ENCODE data around the gene IGFBP6. TPM values are rescaled to one million over a fixed set of nuclear protein-coding genes. Genes with fewer than 3 reads are reported as not detected.
"Not testable (repeated sequence)": the region's sequence is repeated elsewhere in the genome, so short reads cannot be mapped to it uniquely, and the experiment has no call there.

Gene IGFBP6
- total RNA-seq, 3 donors from 2014 or later (not counting 1 experiment from before 2014, with no cell fraction given): 0.61 TPM; not detected in 2

GRCh38 chr12:53107122-53107521 lies 9.7 kb downstream of the IGFBP6 start:
- no peaks in the 10 kb centered on the region for H3K36me3 Mint-ChIP-seq
- no peak for ATAC-seq
- Histone ChIP-seq H3K27ac (ENCODE audit: low read length) (no peak overlapping the region), H3K9me3 (ENCODE audit: control insufficient read depth, insufficient read depth, low read length) (no peaks in the 10 kb centered on the region), H3K4me3 (ENCODE audit: low read length) (no peak overlapping the region), H3K4me1 (ENCODE audit: control insufficient read depth, insufficient read depth, low read length) (peaks cover 23% of the 10 kb centered on the region), H3K36me3 (ENCODE audit: control insufficient read depth, insufficient read depth, low read length) (no peaks in the 10 kb centered on the region), H3K27me3 (ENCODE audit: control insufficient read depth, insufficient read depth, low read length) (no peaks in the 10 kb centered on the region)
- H3K4me3 Mint-ChIP-seq: no peak overlapping the region
- no peak for DNase-seq
- H3K9me3 Mint-ChIP-seq: no peaks in the 10 kb centered on the region
- H3K4me1 Mint-ChIP-seq: peaks cover 11 to 14% of the 10 kb centered on the region in 2 donors
- peaks cover 0 to 7% of the 10 kb centered on the region in 2 donors for H3K27me3 Mint-ChIP-seq (ENCODE audit: low read depth in 2 of 2)
- no peak overlapping the region for H3K27ac Mint-ChIP-seq
- WGBS (ENCODE audit: insufficient coverage): 92% methylated on average over 7 of the region's 7 CpGs
- intact Hi-C loops (cut with micrococcal nuclease): no loop called here
- TF ChIP-seq CTCF (IDR thresholded peaks at IDR 0.05): no peak

- intact Hi-C loops (cut with micrococcal nuclease); H3K27me3 ChIP-seq (ENCODE audit: control insufficient read depth, insufficient read depth, low read length); ATAC-seq; H3K4me3 Mint-ChIP-seq; H3K9me3 ChIP-seq (ENCODE audit: control insufficient read depth, insufficient read depth, low read length); H3K27ac ChIP-seq (ENCODE audit: low read length); H3K4me1 Mint-ChIP-seq; DNase-seq; H3K36me3 Mint-ChIP-seq; H3K27me3 Mint-ChIP-seq (ENCODE audit: low read depth in 2 of 2); H3K4me3 ChIP-seq (ENCODE audit: low read length); H3K9me3 Mint-ChIP-seq; H3K27ac Mint-ChIP-seq; H3K4me1 ChIP-seq (ENCODE audit: control insufficient read depth, insufficient read depth, low read length); H3K36me3 ChIP-seq (ENCODE audit: control insufficient read depth, insufficient read depth, low read length): not testable (repeated sequence)
- 79% methylated on average over 7 of the region's 7 CpGs for WGBS (ENCODE audit: insufficient coverage)
Observed at GRCh38 chr12:53112431-53112830, 15.0 kb downstream of the IGFBP6 start.

DNA sequence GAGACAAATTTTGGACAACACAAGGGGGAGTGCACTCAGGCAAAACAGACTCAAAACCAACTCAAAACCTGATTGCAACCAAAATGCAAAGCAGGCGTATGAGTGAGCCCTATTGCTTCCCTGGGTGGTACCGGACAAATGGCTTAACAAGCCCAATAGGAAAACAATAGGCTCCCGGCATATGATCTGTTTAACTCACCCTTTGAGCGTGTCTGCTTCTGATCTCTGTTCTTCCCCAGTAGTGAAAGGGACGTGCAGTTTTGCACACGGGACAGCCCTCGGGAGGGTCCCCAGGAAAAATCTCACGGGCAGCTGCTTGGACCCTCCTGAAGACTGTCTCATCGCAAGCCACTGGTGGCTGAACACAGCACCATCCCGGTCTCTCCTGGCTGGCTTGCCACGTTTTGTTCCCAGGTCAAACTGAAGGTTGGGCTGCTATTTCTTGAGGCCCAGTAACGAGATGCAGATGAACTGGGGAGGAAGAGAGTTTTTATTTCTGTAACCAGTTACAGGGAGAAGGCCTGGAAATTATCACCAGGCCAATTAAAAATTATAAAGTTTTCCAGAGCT lies 15.8 kb downstream of the IGFBP6 start:
- Mint-ChIP-seq H3K27me3 (ENCODE audit: low read depth in 2 of 2) (peaks cover 0 to 7% of the 10 kb centered on the region in 2 donors), H3K4me1 (no peaks in the 10 kb centered on the region), H3K9me3 (no peaks in the 10 kb centered on the region), H3K27ac (no peak overlapping the region), H3K36me3 (no peaks in the 10 kb centered on the region), H3K4me3 (no peak overlapping the region)
- WGBS (ENCODE audit: insufficient coverage): 94% methylated on average over 12 of the region's 12 CpGs
- ATAC-seq: no peak
- no peak for TF ChIP-seq CTCF (IDR thresholded peaks at IDR 0.05)
- Histone ChIP-seq H3K36me3 (ENCODE audit: control insufficient read depth, insufficient read depth, low read length) (no peaks in the 10 kb centered on the region), H3K4me3 (ENCODE audit: low read length) (no peak overlapping the region), H3K27me3 (ENCODE audit: control insufficient read depth, insufficient read depth, low read length) (no peaks in the 10 kb centered on the region), H3K9me3 (ENCODE audit: control insufficient read depth, insufficient read depth, low read length) (no peaks in the 10 kb centered on the region), H3K4me1 (ENCODE audit: control insufficient read depth, insufficient read depth, low read length) (no peaks in the 10 kb centered on the region), H3K27ac (ENCODE audit: low read length) (no peak overlapping the region)
- intact Hi-C loops (cut with micrococcal nuclease): no loop called here
- no peak for DNase-seq

GRCh38 chr12:53113951-53114350 lies 16.5 kb downstream of the IGFBP6 start:
- Mint-ChIP-seq H3K27ac (no peak overlapping the region), H3K36me3 (no peaks in the 10 kb centered on the region), H3K4me3 (no peak overlapping the region), H3K27me3 (ENCODE audit: low read depth in 2 of 2) (peaks cover 0 to 7% of the 10 kb centered on the region in 2 donors), H3K9me3 (no peaks in the 10 kb centered on the region), H3K4me1 (no peaks in the 10 kb centered on the region)
- Histone ChIP-seq H3K4me3 (ENCODE audit: low read length) (no peak overlapping the region), H3K36me3 (ENCODE audit: control insufficient read depth, insufficient read depth, low read length) (no peaks in the 10 kb centered on the region), H3K27ac (ENCODE audit: low read length) (no peak overlapping the region), H3K4me1 (ENCODE audit: control insufficient read depth, insufficient read depth, low read length) (no peaks in the 10 kb centered on the region), H3K9me3 (ENCODE audit: control insufficient read depth, insufficient read depth, low read length) (no peaks in the 10 kb centered on the region), H3K27me3 (ENCODE audit: control insufficient read depth, insufficient read depth, low read length) (no peaks in the 10 kb centered on the region)
- intact Hi-C loops (cut with micrococcal nuclease): no loop called here
- no peak for DNase-seq
- ATAC-seq: no peak
- no peak for TF ChIP-seq CTCF (IDR thresholded peaks at IDR 0.05)
